Stimulated activated CD4-positive, alpha-beta T cell treated with anti-CD3 and anti-CD28 coated beads, Interleukin-15, amount 100 ng/mL, for 48 hours (primary cell): ENCODE measurements around the gene CDH23.

Source experiments
- DNase-seq, 2 donors: peaks; one replicate each; pipeline ENCODE4 v3.0.0-alpha.2; 2020; ENCODE audit warnings: low read depth in 2 of 2

Gene CDH23

DNA sequence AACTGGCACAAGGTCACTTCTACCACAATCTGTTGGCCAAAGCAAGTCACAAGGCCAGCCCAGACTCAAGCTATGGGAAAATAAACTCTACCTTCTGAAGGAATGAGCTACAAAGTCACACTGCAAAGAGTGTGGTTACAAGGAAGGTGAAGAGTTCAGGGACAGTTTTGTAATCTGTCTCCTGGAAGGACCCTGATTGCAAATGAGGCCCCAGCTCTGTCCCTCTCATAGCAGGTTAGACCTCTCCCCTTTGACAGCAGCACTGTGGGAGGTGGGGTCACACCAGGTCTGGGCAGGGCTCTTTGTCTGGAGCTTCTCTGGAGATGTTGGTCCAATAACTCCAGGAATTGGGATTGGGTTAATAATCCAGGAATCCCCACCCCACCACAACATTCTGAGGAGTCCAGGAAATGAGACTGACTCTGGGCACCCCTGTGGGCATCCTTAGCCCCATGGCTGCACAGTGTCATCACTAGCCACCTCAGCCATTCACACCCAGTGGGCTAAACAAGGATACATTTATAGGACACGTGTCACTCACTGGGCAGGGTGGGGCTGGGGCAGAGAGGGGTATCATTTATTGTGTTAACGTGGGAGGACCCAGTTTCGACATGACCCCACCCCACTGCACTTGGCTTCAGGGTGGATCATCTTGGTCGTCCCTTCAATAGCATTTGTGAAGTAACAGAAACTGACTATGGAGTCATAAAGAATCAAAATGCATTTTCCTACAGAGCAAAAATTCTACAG lies 346.5 kb downstream of the CDH23 start:
- no peak for DNase-seq

DNA sequence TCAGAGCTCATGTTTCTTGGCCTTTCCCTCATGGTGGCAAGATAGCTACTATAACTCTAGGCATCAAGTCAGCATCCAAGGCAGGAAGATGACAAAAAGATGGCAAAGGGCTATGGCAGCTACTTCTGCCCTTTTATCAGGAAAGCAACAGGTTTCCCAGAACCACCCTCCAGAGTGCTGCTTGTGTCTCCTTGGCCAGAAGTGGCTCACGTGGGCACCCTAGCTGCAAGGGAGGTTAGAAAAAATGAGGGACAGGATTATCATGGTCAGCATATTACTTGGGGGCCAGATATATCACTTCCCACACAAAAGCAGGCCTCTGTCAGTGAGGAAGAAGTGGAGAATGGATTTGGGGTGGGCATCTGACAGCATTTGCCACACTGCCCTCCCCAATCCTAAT lies 347.1 kb downstream of the CDH23 start:
- no peak for DNase-seq

DNA sequence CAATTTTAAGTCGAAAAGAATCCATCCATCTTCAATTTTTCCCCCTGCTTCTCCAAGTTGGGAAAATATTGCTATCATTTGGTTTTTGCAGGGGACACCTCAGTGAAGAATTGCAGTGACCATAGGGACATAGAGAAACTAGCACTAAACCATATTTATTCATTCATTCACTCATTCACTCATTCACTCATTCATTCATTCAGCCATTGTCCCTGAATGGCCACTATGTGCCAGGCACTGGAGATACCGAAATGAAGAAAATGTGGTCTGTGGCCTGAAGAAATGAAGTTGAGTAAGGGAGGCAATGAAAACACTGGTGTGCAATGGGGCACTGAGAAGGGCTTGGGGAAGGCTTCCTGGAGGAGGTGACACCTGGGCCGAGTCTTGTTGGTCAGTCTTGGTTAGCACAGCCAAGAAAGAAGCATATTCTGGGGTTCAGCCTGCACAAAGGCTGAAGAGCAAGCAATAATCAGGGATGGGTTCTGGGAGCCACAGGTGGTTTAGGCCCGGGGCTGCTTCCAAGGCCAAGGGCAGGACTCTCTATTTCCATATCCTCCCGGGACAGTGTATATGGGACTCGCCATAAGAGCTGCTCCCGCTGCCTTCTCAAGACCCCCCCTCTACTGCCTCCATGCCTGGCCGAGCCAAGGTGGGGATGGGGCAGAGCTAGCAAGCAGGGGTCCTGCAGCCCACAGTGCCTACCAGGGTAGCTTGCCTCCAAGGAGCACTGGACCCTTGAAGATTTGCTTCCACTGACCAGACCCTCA lies 348.4 kb downstream of the CDH23 start:
- no peak for DNase-seq

DNA sequence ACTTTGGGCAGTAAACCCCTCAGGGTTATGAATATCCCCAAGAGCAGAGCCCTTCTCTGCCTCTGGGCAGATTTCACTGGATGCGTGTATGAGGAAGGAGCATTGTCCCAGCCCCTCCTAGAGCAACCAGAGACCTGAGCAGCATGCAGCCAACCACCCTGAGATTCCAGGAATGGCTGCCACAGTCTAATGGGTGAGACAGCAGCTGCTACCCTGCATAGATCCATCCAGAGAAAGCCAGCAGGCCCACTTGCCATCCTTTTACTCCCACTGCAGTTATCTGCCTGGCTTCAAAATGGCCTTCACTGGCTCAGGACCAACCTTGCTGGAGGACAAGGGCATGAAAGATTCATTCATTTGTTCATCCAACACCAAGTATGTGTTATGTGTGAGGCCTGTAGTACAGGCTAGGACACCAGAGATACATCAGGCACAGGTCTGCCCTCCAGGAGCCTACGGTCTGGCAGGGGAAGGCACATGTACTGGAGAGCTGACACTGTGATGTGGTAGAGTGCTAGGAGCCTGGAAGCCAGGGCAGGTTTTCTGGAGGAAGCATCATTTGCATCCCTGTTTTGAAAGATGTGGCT lies 349.0 kb downstream of the CDH23 start:
- DNase-seq: no peak

DNA sequence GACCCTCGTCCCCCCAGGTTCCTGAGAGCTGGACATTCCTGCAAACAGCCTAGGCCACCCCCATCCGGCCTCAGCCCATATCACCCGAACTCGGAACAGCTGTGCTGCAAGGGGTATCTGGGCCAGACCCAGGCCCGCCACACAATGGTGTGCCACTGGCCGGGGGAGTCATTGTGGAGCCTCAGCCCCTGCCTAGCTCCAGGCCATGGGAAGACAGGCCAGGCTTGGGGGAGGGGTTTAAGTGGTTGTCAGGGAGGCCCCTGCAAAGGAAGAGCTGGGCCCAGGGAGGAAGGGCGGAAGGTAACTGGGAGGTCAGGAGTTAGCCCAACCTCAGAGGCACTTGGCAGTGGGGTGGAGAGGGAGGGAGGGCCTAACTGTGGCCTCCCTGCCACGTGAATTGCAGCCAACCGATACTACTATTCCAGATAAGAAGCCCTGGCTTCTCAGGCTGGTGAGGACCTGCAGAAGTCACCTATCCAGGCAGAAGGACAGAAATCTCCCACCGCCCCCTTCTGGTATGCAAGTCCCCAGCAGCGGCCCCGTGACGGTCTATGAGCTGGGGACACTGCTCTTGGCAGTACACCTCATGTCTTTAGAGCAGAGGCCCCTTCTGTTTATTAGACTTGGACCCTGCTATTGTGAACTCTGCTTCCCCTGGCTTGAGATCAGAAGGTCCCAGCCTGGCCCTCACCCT lies 349.8 kb downstream of the CDH23 start:
- DNase-seq: no peak

DNA sequence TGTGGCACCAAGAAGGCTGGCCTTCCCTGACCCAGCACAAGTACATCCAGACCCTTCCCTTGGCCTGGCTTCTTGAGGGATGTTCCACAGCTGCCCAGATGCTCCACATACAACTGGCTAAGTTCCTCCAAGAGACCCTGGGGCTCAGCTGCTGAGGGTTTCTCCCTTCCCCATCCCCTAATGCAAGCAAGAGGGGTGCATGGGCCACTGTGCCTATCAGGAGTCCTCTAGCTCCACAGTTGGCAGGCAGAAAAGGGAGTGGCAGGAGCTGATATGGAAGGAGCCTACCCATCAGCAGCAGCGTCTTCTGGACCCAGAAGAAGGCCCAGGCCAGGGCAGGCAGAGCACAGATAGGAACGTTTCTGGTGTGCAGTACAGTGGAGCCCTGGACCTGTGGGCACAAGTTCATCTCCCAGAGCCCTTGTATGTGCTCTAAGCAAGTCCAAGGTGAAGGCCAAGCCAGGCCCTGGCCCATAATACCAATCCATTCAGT lies 350.4 kb downstream of the CDH23 start:
- DNase-seq: no peak

DNA sequence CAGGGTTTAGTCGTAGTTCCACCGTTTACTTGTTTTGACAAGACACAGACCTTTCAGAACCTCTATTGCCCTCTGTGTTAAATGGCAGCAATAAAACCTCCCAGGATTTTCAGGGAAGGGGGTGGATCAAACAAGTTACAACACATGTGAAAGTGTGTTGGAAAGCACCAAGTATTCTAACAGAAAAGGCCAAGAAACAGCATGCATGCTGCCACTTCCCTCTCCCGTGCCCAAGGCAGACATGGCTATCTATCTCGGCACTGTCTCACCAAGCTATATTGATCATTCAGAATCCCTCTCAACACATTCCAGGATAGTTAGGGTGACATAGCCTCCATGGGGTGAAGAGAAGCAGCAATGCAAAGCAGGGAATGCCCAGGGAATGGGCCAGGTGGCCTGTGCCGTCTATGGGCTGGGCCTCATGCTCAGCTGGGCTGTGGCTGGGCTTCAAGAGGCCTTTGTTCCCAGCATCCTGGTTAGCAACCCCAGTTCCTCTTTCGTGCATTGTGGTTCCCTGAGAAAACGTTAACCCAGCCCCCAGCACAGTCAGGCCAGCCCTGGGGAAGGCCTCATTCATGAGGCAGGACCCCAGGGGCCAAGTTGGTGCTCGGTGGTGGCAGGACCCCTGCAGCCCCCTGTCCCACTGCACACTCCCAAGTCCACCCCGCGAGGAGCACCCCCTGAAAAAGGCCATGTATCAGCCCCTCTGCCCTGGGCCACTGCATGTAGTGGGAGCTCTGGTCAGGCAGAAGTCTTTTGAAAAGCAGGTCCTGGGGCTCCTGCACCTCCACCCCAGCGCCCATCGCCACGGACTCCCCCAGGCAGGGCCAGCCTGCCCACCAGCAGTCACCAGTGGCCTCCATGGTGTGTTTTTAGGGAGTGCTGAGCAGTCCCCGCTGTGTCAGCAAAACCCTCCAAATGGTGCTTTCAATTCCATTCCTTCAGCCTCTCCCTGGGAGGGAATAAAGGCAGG lies 351.1 kb downstream of the CDH23 start:
- DNase-seq: no peak

DNA sequence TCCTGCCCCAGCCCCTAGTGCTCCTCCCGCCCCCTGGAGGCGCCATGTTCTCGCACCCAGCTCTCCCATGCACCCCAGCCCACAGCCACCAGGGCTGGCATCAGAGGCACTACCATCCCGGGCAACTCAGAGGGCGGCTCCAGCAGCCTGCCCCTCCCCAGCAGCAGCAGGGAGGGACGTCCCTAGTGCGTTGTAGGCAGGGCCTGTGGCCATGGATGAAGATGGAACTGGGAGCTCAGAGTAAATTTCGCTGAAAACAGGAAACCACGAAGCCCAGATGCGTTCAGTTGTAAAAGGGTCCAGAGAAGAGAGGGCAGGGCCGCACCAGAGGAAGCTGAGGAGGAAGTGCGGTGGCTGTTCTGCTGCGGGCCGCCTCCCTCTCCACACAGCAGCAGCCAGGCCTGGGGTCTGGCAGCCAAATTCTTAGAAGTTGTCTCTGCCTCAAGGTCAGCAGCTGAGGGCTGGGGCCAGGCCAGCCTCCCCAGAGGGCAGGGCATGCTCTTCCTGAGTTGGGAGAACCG lies 352.0 kb downstream of the CDH23 start:
- peak; percentile 67 to 73 for DNase-seq

DNA sequence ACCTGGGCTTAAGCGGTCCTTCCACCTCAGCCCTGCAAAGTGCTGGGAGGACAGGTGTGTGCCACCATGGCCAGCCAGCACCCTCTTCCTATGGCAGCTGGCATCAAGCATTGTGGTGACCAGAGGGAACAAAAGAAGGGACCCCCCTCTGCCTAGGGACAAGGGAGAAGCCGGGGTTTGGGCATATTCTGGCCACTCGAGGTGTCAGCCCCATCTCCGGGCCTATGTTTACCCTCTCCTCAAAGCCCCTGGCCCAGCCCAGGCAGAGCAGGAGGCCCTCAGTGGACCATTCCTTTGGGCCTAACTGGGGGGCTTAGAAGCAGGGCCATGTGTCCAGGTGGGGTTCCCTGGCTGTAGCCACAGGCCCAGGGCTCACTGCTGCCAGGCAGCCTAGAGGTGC lies 352.7 kb downstream of the CDH23 start:
- DNase-seq: no peak

DNA sequence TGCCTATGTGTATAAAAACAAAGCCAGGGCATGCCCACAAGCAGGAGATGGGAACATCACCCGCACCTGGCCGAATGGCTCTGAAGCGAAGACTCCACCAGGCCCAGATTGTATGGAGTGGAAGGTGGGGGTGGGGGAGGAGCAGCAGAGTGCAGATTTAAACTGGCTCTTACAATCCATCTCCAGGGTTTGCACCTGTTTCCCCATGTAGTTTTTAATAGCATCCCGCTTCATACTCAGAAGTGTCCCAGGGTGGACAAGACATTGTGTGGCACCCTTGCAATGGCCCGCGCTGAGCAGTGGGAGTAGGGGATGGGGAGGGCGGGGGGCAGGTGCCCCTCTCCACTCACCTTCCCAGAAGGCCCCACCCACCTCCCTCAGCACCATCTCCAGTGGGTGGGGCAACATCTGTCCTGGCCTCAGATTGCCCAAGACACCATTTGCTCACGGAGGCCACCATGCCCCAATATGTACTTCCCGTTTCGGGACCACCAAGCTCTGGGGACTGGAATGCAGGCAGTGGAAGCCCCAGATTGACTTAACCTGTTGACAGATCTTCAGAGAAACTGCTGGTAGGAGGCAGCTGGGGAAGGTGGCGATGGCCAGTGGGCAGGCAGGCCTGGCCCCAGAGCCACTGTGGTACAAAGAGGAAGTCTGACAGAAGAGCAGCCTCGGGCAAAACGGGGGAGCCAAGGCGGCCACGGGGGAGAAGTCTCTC lies 353.6 kb downstream of the CDH23 start:
- no peak for DNase-seq

DNA sequence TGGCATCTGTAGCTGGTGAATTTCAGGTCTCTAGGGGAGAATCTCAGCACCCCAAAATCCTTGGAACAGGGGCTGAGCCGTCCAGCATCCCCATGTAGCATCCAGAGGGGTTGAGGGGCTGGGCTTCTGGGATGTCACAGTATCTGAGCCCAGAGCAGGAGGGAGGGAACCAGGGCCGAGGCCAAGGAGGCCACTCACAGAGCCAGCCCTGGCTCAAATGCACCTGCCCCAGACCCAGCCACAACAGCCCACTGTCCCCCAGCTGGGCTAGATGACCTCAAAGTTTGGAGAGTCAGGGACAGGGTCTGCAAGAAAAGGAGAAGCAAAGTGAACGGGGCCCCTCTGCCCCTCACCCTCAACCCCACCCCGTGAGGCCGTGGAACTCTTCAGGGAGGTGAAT lies 354.3 kb downstream of the CDH23 start:
- DNase-seq: no peak

DNA sequence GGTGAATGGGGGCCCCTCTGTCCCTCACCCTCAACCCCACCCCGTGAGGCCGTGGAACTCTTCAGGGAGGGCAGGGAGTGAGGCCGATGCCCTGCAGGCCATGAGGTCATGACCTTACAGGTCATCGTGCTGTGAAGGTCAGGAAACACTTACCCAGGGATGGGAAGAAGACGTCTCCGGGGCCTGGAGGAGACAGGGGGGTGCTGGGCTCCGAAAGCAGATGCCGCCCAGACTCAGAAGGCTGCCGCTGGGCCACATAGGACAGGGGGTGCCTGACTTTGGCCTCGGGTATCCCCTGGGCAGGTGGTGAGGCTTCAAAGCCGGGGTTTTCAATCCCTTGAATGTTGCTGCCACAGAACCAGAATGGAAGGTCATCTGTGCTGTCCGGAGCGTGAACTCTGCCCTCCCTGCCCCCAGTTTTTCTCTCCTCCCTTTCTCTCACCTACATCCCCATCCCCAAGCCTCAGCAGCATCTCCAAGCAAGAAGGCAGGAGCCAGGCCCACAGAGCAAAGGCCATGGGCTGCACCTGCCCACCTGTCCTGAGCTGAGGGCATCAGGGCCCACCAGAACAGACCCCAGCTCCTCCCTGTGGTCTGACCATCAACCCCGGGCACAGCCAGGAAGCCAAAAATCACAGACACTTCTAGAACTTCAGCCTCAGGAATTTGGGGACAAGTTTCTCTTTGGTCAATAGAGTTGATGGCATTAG lies 354.9 kb downstream of the CDH23 start:
- DNase-seq: no peak

DNA sequence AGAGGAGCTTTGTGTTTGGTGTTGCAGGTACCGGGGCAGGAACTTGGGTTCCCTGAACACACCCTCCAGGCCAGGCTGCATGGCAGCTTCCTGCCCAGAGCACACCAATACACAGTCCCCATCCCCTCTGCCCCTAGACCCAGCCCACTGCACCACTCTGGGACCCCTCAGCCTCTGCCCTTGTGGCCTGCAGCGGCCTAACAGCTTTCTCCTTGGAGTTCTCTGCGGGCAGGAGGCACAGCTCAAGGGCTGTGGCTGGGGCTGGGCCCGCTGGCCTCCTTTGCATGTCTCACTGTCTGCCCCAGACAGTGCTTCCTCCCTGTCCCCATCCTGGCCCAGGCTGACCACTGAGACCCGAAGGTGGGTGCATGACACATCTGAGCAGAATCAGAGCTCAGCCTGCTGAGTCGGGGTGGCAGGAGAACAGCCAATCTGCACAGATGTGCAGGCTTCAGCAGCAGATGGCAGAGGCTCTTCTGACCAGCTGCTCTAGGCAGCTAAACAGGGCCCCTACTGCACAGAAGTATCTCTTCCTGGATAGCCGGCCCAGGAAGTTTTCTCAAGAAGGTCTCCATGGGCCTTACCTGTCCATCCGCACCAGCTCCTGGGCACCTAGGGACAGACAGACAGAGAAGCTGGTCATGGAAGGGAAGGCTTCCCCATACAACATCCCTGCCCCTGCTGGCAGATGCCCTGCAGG lies 355.8 kb downstream of the CDH23 start:
- no peak for DNase-seq

DNA sequence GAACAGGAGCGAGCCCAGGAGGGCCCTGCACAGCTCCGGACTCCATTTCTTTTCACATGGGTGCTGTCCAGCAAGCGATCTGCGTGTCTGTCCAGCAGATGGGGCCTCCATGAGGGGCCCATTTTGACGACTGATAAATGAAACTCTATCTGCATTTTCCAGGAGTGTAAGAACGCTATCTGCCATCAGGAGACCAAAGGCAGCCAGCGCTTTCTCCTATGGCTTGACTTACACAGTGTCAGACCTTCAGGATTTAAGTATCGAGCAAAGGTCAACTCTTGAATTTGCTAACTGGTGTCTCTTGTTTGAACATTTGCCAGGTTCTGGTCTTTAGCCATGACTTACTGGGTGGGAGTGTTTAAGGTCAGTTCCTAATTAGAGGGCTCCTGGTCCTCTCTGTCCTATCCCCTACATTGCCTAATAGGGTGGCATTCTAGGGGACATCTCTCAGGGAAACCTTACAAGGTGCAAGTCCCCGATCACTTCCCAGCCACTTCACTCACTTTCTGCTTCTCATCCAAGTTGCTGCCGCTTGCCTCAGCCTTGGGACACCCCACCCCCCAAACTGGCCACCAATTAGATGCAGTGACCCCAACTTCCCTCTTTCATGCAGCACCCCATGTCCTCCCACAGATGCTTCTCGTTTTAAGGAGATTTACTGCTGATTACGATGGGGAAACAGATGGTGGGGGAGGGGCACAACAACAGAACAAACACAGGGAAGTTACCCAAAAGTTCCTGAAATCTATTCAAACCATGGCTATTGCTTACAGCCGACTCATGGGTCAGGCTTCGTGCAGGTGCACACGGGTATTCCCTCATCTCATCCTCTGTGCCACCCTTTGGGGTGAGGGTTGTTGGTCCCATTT lies 356.6 kb downstream of the CDH23 start:
- no peak for DNase-seq

DNA sequence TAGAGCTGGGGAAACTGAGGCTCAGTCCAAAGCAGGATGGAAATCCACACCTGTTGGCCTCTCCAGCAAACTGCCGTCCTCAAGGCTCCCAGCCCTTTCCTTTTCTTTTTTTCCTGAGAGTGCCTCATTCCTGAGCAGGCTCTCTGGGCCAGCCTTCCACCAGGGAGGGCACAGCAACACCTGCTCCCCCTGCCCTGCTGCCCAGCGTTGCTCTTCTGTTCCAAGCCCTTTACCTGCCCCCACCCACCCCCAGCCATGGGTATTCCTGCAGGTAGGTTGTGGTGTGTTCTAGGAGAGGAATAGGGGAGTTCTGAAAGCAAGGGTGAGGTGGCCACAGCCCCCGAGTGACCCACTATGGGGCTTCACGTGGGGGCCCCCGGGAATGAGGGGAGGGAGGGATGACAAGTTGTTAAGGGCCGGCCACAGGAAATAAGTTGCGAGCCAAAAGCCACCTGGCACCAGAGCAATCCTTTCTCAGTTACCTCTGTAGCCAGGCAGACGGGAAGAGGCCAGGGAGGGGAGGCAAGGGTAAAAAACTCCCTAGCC lies 357.3 kb downstream of the CDH23 start:
- DNase-seq: no peak

DNA sequence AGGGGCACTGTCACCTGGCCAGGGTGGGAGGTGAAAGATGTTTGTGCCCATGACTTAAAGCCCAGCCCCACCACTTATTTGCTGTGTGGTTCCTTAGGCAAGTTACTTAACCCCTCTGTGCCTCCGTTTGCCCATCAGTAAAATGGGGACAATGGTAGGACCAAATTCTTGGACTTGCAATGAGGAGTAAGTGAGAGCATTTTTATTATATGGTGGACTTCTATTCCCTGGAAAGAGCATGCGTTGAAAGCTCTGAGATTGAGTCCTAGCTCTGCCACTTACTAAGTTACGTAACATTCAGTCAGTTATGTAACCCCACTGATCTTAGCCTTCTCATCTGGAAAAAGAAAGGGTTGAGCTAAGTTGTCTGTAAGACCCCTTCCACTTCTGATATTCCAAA lies 357.8 kb downstream of the CDH23 start:
- no peak for DNase-seq

DNA sequence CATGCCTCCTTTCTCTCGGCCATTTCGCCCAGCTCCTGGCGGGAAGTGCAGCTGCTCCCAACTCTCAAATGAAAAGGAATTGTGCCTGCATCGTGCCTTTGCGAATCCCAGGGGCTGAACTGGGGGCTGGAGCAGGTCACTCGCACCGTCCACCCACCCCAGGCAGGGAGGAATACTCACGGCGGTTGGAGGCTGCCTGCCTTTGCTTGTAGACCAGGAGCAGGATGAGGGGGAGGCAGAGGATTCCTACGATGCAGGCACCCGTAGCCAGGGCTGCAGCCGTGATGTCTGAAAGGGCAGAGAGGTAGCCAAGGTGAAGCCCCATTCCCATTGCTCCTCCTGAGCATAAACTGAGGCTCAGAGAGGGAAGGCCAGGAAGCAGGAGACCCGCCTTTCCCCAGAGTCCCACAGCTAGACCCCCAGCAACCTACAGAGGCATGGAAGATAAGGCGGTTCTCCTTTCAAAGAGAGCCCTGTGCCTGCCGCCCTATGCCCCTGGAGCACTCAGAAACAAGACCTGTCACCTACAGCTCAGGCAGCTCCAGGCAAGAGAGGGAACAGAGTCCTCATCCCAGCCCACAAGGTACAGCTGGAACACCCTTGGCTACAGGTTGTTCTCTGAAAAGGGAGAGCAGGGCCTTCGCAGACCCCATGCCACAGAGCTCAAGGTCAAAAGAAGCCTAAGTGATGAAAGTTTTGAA lies 358.6 kb downstream of the CDH23 start:
- no peak for DNase-seq
